Fibroblast of upper back skin (primary cell): Measurements from ENCODE around the gene PEX26.
A peak's percentile ranks its signal among the peaks of the same experiment; 100 is the strongest.
"Not testable (repeated sequence)": the region's sequence is repeated elsewhere in the genome, so short reads cannot be mapped to it uniquely, and the experiment has no call there.

Source experiments
- DNase-seq: peaks from one replicate; pipeline ENCODE4 v3.0.0-alpha.2; 2013

PEX26 gene

DNA sequence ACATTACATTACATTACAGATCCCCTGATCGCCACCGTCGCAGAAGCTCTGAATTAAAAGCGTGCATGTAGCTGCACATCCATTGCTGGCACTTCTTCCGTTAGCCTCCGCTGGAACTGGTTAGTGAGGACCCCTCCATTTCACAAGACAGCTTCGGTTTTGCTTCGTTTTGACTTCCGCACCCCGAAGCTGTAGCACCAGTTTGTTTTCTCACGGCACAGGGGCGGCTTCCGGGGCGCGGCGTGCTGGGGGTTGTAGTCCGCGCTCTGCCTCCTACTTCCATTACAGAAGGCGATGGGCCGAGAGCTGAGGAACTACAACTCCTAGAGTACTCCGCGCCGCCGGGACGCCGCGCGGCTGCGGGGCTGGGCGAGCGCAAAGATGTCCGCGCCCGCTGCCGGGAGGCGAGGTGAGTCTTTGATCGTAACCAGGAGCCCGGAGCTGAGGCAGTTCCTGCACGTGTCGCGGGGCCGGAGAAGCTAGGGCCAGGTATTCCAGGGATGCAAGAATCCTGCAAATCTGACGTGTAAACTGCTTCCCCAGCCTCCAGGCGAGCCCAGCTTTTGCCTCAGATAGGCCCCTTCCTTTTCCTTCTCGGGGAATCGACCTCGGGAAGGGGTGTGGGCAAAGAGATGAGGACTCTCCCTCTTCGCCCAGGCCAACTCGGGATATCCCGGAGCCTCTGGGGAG lies at the start of gene PEX26:
TSS of gene PEX26 (plus strand) at position 352 of the 690 bp plus-strand sequence. CDS start 387 bp downstream, outside the sequence.
- DNase-seq, result peak; percentile 93

DNA sequence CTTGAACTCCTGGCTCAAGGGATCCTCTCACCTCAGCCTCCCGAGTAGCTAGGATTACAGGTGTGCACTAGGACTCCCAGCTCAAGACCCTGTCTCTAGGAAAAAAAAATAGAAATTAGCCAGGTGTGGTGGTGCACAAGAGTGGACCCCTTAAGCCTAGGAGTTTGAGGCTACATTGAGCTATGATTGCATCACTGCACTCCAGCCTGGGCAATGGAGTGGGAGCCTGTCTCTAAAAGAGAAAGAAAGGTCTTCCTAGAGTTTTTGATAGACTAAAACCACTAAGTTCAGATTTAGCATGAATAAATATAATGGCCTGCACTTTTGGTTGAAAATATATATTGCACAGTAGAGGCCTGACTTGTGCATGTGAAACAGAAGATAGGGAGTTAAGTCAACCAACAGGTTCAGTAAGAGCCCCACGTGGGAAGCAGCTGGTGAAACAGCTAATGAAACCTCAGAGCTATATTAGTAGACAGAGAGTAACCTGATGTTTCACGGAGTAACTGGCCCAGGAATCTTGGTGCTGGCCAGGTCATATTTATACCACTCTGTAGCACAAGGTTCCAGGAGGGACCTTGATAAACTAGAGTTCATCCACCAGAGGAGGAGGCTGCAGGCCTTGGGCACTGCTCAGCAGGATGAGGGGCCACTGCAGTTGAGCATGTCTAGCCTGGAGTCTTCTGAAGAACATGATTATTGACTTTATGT lies 48.8 kb upstream of the PEX26 start:
- no peak for DNase-seq

DNA sequence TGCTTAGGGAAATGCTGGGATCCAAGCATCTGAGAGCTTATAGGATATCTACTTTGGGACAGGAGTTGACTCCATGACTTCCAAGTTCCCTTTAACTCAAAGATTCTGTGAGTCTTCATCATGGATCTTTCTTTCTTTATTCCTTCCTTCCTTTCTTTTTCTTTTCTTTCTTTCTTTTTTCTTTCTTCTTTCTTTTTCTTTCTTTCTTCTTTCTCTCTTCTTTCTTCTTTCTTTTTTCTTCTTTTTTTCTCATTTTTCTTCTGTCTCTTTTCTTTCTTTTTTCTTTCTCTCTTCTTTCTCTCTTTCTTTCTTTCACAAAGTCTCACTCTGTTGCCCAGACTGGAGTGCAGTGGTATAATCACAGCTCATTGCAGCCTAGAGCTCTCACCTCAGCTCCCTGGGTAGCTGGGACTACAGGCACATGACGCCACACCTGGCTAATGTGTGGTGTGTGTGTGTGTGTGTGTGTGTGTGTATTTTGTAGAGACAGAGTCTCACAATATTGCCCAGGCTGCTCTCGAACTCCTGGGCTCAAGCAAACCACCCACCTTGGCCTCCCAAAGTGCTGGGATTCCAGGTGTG lies 48.0 kb upstream of the PEX26 start:
- no peak for DNase-seq

DNA sequence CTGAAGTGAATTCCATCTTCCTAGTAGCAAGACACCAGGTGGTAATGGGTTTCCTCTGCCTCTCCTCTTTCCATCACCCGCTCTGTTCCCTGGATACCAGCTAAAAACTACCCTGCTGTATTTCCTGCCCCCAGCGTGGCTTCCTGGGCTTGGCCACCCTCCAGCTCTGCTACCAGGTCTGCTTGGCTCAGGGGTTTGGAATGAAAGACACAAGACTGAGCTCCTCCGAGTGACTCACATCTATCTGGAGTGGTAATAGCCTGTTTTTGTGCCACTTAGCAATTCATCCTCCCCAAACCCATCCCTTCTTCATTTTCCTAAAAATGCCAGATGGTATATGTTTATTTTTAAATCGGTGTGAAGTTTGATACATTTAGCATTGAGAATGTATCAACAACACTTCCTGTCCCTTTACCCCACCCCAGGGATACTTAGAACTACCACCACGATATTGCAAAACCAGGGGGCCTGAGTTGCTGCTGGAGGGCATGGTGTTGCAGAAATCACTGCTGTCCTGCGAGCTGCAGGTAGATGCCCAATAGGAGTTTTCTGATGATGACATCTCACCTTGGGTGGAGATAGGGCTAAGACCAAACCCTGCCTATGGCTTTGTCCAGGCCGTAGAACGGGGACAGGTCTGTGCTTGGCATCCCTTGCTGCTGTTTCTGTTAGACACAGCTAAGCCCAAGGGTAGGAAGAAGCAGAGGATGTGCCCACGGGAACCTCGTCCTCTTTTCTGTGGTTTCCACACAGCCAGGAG lies 45.9 kb upstream of the PEX26 start:
- DNase-seq, result peak; percentile 96

DNA sequence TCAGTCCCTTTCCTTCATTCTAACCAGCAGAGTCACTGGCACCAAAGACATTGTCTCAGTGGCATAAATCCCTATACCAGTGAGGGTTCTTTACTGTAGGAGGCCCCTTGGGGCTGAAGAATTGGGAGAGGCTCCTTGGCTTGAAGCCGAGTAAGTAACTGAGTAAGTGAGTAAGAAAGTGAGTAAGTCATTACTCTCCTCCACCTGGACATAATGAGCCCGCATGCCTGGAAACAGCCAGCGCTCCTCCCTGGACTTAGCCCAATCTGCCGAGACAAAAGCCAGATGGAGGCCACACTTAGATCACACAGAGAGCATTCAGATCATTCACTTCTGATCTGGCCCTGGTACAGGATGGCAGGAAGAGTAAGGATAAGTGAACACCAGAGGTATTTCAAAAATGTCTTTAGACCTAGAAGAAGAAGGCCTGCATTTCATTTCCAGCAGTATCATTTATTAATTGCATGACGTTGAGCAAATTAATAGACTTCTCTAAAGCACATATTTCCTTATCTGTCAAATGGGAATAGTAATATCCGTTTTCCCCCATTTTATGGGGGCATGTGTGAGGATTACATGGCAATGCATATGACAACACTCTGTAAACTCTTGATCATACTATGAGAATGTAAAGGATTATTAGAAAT lies 45.2 kb upstream of the PEX26 start:
- peak; percentile 91 for DNase-seq

DNA sequence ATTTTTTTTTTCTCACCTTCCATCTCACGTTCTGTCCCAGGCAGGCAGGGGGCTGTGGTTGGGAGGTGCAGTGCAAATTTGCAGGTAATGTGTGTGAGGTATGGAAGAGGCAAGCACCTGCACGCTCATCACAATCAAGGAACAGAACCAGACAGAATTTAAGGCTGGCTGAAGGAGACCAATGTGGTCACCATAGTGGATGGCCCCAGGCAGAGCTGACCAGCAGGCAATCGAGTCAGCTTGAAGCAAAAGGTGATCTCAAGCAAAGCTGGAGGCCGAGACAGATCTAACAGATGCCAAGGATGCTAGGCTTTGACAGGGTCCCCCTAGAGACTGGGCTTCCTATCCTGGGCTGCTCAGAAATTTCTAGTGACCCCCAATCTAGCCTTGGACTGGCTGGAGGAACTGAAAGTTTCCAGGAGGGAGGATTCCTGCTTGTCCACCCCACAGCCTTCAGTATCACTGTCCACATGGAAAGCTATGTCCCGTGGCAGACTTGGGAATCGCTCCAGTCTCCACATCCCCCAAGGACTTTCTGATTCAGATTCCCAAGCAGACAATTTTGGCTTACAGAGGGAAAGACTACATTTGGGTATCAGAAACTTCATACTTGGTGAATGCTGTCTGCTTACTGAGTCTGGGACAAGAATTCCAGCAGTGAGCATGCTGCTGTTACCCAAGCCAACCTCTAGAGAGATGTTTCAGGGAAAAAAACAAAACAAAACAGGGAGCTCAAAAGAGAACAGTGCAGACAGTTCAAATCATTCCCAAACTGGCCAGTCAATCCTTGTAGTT lies 44.4 kb upstream of the PEX26 start:
- peak; percentile 84 for DNase-seq

DNA sequence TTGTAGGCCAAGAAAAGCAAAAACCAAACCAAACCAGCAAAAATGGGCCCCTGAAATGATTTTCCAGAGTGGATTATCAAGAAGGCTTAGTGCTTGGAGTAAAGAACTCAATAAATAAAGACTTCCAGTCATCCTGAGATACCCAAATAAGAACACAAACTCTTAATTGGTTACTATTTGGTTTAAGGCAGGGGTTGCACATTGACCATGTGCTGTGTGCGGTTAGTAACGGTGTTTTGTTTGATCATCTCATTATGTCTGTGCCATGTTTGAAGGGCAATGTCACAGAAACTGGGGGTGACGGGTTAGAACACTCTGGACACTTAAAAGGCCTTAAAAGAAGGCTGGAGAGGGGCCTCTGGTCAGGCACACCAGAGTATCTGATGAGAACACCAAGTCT lies 43.7 kb upstream of the PEX26 start:
- DNase-seq, result no peak

DNA sequence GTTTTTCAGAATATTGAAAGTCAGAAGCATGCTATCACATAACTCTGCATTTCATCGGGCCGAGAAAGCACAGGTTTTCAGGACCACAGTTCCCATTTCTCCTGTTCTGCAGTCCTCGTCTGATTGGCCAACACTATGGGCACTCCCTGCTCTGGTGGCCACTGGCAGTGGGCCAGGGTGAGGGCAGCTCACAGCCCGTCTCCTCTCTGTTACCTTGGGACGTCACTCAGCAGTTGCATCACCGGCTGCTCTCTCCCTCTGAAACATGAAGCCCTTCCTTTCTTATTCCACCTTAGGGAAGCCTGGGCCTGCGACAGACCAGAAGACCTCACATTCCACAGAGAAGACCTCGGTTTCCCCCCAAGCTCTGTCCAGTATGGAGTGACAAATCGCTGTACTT lies 42.0 kb upstream of the PEX26 start:
- no peak for DNase-seq

DNA sequence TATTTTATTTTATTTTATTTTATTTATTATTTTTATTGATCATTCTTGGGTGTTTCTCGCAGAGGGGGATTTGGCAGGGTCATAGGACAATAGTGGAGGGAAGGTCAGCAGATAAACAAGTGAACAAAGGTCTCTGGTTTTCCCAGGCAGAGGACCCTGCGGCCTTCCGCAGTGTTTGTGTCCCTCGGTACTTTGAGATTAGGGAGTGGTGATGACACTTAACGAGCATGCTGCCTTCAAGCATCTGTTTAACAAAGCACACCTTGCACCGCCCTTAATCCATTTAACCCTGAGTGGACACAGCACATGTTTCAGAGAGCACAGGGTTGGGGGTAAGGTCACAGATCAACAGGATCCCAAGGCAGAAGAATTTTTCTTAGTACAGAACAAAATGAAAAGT lies 36.9 kb upstream of the PEX26 start:
- not testable (repeated sequence) for DNase-seq

DNA sequence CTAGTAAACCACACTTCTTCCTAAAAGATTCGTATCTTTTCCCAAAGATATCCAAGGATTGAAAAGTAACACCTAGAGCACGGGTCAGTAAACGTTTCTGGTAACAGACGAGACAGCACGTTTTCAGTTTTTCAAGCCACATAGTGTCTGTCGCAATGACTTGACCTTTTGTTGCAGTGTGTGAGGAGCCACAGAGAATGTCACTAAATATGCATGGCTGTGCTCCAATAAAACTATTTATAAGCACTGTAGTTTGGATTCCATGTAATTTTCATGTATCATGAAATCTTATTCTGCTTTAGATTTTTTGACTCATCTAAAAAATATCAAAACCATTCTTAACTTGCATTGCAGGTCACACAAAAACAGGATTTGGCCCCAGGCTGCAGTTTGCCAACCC lies 35.1 kb upstream of the PEX26 start:
- peak; percentile 61 for DNase-seq

DNA sequence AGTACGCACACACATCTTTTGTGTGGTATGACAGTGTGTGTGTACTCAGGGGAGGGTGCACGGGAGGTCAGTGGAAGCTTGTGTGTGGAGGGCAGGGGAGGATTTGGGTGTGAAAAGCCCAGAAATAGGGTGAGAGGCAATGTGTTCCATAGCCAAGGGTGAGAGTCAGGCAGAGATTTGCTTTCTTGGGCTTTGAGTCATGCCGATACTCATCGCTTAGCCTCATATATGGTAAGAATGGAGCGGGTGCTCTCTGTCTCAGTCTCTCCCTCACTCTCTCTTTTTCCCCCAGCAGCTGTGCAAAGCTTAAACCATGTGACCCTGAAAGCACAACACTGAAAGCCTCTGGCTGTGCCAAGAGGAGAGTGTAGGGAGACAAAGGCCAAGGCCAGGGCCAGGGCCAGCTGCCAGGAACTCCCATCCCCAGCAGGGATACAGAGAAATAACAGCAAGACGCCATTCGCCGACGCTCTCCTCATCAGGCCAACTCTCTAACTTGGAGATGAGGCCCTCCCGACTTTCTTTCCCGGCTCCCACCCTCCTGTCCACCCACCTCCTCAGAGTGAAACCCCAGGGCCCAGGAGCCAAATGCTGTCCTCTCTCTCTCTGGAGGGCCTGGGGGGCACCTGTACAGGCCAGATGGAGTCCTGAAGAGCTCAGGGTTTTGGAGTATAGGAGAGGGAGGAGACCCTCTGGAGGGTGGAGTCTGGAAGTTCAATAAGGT lies 33.1 kb upstream of the PEX26 start:
- no peak for DNase-seq

DNA sequence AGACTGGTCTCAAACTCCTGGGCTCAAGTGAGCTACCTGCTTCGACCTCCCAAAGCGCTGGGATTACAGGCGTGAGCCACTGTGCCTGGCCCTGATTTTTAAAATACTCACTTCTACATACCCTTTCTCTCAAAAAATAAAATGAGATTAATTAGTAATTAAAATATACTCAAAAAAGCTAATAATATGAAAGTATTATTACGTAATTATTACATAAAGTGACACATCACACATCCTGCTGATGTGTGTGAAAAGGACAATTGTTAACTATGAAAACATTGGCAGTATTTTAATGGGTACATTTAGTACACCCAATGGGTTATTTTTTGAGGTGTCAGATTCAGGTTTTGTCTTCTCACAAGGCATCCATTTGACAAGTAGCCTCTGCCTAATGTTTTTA lies 32.0 kb upstream of the PEX26 start:
- no peak for DNase-seq

DNA sequence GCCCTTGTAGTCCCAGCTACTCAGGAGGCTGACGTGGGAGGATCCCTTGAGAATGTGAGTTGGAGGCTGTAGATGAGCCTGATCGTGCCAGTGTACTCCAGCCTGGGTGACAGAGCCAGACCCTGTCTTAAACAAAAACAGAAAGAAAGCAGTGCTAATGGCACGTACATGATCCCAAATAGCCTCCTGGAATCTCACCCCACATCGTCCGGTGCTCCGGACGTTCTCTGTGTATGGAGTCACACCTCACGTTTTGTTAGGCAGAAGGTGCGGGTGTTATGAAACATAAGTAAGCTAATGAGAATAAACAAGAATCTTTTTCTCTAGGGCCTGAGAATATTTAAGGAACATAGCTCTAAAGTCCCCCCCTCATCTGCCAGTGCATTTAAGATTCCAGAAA lies 29.7 kb upstream of the PEX26 start:
- no peak for DNase-seq

DNA sequence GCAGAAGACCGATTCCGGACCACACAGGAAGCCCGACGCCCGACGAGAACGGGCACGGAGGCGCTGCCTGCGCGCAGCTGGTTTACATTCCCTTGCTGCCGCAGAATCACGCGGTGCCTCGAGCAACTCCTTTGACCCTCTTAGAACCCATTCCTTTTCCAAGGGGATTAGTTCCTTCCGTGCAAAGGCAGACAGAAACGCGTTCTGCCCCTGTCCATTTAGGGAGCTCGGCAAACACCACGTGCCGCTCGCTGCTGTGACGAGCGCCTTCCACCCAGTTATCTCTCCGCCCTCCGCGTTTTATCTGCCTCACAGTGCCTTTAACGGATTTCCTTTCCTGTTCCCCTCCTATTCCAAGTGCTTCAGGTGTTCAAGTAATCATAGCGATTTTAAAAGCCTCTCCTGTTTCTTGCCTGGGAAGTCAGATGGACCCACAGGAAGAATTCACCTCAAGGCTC lies 29.3 kb upstream of the PEX26 start:
- DNase-seq, result peak; percentile 58

DNA sequence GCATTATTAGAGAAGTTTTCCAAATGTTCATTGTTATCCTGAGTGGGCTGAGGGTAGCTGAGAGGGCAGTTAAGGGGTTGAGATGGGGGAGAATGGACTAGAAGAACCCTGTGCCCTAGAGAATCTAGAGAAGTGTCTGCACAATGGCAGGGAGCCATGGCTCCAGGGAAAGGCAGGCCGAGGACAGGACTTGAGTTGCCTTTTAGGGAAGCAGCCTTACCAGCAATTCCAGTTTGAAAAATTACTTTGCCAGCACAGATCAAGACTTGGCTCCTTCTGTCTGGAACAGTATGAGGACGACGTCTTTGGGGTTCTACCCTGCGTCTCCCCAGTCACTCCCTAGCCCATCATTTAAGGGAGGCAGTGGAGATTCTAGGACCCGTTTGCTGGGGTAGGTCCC lies 27.7 kb upstream of the PEX26 start:
- no peak for DNase-seq

DNA sequence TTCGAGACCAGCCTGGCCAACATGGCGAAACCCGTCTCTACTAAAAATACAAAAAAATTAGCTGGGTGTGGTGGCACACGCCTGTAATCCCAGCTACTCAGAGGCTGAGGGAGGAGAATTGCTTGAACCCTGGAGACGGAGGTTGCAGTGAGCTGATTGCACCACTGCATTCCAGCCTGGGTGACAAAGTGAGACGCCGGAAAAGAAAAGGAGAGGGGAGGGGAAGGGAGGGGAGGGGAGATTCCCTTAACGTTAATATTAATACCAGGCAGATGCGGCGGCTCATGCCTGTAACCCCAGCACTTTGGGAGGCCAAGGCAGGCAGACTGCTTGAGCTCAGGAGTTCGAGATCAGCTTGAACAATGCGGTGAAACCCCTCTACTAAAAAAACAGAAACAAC lies 26.7 kb upstream of the PEX26 start:
- not testable (repeated sequence) for DNase-seq

DNA sequence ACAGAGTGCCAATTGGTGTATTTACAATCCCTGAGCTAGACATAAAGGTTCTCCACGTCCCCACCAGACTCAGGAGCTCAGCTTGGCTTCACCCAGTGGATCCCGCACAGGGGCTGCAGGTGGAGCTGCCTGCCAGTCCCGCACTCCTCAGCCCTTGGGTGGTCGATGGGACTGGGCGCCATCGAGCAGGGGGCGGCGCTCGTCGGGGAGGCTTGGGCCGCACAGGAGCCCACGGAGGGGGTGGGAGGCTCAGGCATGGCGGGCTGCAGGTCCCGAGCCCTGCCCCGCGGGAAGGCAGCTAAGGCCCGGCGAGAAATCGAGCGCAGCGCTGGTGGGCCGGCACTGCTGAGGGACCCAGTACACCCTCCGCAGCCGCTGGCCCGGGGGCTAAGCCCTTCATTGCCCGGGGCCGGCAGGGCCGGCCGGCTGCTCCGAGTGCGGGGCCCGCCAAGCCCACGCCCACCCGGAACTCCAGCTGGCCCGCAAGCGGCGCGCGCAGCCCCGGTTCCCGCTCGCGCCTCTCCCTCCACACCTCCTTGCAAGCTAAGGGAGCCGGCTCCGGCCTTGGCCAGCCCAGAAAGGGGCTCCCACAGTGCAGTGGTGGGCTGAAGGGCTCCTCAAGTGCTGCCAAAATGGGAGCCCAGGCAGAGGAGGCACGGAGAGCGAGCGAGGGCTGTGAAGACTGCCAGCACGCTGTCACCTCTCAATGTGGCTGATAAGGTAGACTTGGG lies 24.4 kb upstream of the PEX26 start:
- not testable (repeated sequence) for DNase-seq

DNA sequence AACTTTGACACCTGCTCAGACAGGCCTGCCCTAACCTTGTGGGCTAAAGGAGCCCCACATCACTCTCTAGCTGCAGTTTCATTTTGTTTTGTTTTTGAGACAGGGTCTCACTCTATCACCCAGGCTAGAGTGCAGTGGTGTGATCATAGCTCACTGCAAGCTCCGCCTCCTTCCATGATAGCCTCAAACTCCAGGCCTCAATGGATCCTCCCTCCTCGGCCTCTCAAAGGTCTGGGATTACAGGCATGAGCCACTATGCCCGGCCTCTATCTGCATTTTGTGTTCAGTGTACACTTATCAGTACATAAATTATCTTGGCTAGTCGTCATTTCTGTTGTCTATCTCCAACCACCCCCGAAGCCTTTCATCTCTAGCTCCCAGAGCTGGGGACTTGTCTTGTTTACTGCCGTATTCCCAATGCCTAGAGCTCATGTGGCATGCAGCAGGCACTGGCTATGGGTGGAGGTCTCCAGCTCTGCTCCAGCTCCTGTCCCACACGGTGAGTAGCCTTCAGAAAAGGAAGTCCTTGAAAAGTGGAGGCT lies 22.1 kb upstream of the PEX26 start:
- no peak for DNase-seq

DNA sequence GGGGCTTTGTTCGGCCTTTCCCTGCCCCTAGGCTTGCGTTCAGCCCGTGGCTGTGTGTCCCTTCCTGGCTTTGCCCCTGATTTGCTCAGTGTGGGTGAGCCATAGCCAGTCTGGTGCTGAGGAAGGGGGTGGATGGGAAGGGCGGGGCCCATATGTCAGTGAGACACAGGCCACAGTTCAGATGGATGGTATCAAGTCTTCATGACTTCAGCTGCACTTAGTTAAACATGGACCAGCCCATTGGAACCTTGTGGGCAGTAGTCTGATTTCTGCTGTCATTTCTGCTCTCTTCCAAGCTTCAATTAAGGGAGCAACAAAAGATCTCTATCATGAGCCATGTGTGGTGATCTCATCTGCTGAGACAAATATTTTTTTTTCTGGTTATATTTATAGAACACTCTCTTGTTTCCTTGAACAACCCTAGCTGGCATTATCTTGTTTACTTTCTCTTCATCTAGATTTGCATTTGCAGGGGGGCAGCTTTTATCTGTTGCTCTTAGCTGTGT lies 21.6 kb upstream of the PEX26 start:
- peak; percentile 65 for DNase-seq
